Activated CD4-positive, alpha-beta T cell treated with anti-CD3 and anti-CD28 coated beads, Interleukin-2, amount 10 ng/mL, durations not matched to agents 24 days and 14 days (primary cell): Measurements from ENCODE around the gene LDLRAD4. TPM values are rescaled to one million over a fixed set of nuclear protein-coding genes. Genes with fewer than 3 reads are reported as not detected.
A peak's percentile ranks its signal among the peaks of the same experiment; 100 is the strongest.

Source experiments
- DNase-seq: peaks from one replicate; pipeline ENCODE4 v3.0.0; 2022
- H3K27ac Mint-ChIP-seq: one replicate; pipeline ENCODE4 v1.8.0; 2022; ENCODE audit warnings: mild to moderate bottlenecking, mixed read lengths
- H3K27me3 Mint-ChIP-seq: one replicate; pipeline ENCODE4 v1.8.0; 2022; ENCODE audit warnings: mixed read lengths
- H3K36me3 Mint-ChIP-seq: one replicate; pipeline ENCODE4 v1.8.0; 2022; ENCODE audit warnings: low read depth, mild to moderate bottlenecking, mixed read lengths
- H3K4me1 Mint-ChIP-seq: one replicate; pipeline ENCODE4 v1.8.0; 2021; ENCODE audit warnings: mixed read lengths
- H3K4me3 Mint-ChIP-seq: one replicate; pipeline ENCODE4 v1.8.0; 2022; ENCODE audit warnings: mild to moderate bottlenecking, moderate library complexity, mixed read lengths
- H3K9me3 Mint-ChIP-seq: one replicate; pipeline ENCODE4 v1.8.0; 2021; ENCODE audit warnings: mixed read lengths
- intact Hi-C: fragments of 100-400 bp; cut with micrococcal nuclease; formaldehyde crosslinking; loops from one replicate; pipeline ENCODE4 v1.15.1; 2023
- total RNA-seq: library from RNA; stranded (reverse); gene quantifications from 2 replicates; pipeline ENCODE4 v1.2.3, GENCODE V29; 2022

LDLRAD4 gene
- total RNA-seq, 1 donor from 2014 or later: 36.5 TPM

GRCh38 chr18:13387855-13388548 is 169.4 kb downstream of the LDLRAD4 start:
- intact Hi-C loops: no loop called here
- H3K4me3 Mint-ChIP-seq: no peak overlapping the region
- peaks cover 3% of the 10 kb centered on the region for H3K36me3 Mint-ChIP-seq
- no peaks in the 10 kb centered on the region for H3K27me3 Mint-ChIP-seq
- DNase-seq: no peak
- no peak overlapping the region for H3K27ac Mint-ChIP-seq
- peaks cover 3% of the 10 kb centered on the region for H3K9me3 Mint-ChIP-seq
- peaks cover 3% of the 10 kb centered on the region for H3K4me1 Mint-ChIP-seq

- H3K27me3 Mint-ChIP-seq: no peaks in the 10 kb centered on the region
- no peak overlapping the region for H3K27ac Mint-ChIP-seq
- DNase-seq: no peak
- H3K4me1 Mint-ChIP-seq: peaks cover 2% of the 10 kb centered on the region
- H3K36me3 Mint-ChIP-seq: peaks cover 3% of the 10 kb centered on the region
- peaks cover 3% of the 10 kb centered on the region for H3K9me3 Mint-ChIP-seq
- H3K4me3 Mint-ChIP-seq: no peak overlapping the region
- intact Hi-C loops: no loop called here
These were observed 170.3 kb downstream of the LDLRAD4 start for GRCh38 chr18:13388586-13389490.

- H3K9me3 Mint-ChIP-seq: no peaks in the 10 kb centered on the region
- peaks cover 2% of the 10 kb centered on the region for H3K4me1 Mint-ChIP-seq
- peaks cover 3% of the 10 kb centered on the region for H3K36me3 Mint-ChIP-seq
- H3K27ac Mint-ChIP-seq: no peak overlapping the region
- DNase-seq: no peak
- no peaks in the 10 kb centered on the region for H3K27me3 Mint-ChIP-seq
- intact Hi-C loops: no loop called here
- no peak overlapping the region for H3K4me3 Mint-ChIP-seq
These were observed 171.1 kb downstream of the LDLRAD4 start for GRCh38 chr18:13389491-13390131.

GRCh38 chr18:13390196-13390595 is 171.6 kb downstream of the LDLRAD4 start:
- peak overlapping the region; percentile 52 for H3K27ac Mint-ChIP-seq

GRCh38 chr18:13390711-13391110 is 172.2 kb downstream of the LDLRAD4 start:
- Mint-ChIP-seq H3K27me3 (no peaks in the 10 kb centered on the region), H3K27ac (no peak overlapping the region)
- DNase-seq: no peak

More at GRCh38 chr18:13390196-13390595, 171.6 kb downstream of the LDLRAD4 start:
- Mint-ChIP-seq H3K36me3 (peaks cover 3% of the 10 kb centered on the region), H3K4me1 (peaks cover 4% of the 10 kb centered on the region), H3K27me3 (no peaks in the 10 kb centered on the region), H3K4me3 (no peak overlapping the region), H3K9me3 (no peaks in the 10 kb centered on the region)
- intact Hi-C loops: no loop called here
- DNase-seq: no peak

GRCh38 chr18:13392029-13392750 is 173.6 kb downstream of the LDLRAD4 start:
- peaks cover 4% of the 10 kb centered on the region for H3K4me1 Mint-ChIP-seq
- H3K27me3 Mint-ChIP-seq: no peaks in the 10 kb centered on the region
- H3K9me3 Mint-ChIP-seq: no peaks in the 10 kb centered on the region
- H3K4me3 Mint-ChIP-seq: no peak overlapping the region
- no peak for DNase-seq
- intact Hi-C loops: no loop called here
- no peak overlapping the region for H3K27ac Mint-ChIP-seq
- peaks cover 3% of the 10 kb centered on the region for H3K36me3 Mint-ChIP-seq

More at GRCh38 chr18:13390711-13391110, 172.2 kb downstream of the LDLRAD4 start:
- intact Hi-C loops: no loop called here
- H3K9me3 Mint-ChIP-seq: no peaks in the 10 kb centered on the region
- peaks cover 3% of the 10 kb centered on the region for H3K36me3 Mint-ChIP-seq
- H3K4me1 Mint-ChIP-seq: peaks cover 4% of the 10 kb centered on the region
- no peak overlapping the region for H3K4me3 Mint-ChIP-seq

- Mint-ChIP-seq H3K4me3 (no peak overlapping the region), H3K36me3 (peaks cover under 1% of the 10 kb centered on the region), H3K9me3 (no peaks in the 10 kb centered on the region), H3K4me1 (peaks cover 4% of the 10 kb centered on the region), H3K27ac (no peak overlapping the region), H3K27me3 (no peaks in the 10 kb centered on the region)
- intact Hi-C loops: no loop called here
- no peak for DNase-seq
These were observed 174.3 kb downstream of the LDLRAD4 start for GRCh38 chr18:13392899-13393298.

GRCh38 chr18:13393338-13393737 is 174.8 kb downstream of the LDLRAD4 start:
- Mint-ChIP-seq H3K4me1 (peaks cover 4% of the 10 kb centered on the region), H3K27me3 (no peaks in the 10 kb centered on the region), H3K27ac (no peak overlapping the region), H3K4me3 (no peak overlapping the region), H3K9me3 (no peaks in the 10 kb centered on the region), H3K36me3 (no peaks in the 10 kb centered on the region)
- intact Hi-C loops: no loop called here
- DNase-seq: no peak

- no peak for DNase-seq
- intact Hi-C loops: no loop called here
- Mint-ChIP-seq H3K36me3 (no peaks in the 10 kb centered on the region), H3K4me1 (peaks cover 4% of the 10 kb centered on the region), H3K9me3 (no peaks in the 10 kb centered on the region), H3K4me3 (no peak overlapping the region), H3K27me3 (no peaks in the 10 kb centered on the region), H3K27ac (no peak overlapping the region)
These were observed 176.2 kb downstream of the LDLRAD4 start for GRCh38 chr18:13394801-13395200.

- H3K27ac Mint-ChIP-seq: no peak overlapping the region
- no peak overlapping the region for H3K4me3 Mint-ChIP-seq
- DNase-seq: no peak
- no peaks in the 10 kb centered on the region for H3K36me3 Mint-ChIP-seq
- peaks cover 4% of the 10 kb centered on the region for H3K4me1 Mint-ChIP-seq
- H3K9me3 Mint-ChIP-seq: no peaks in the 10 kb centered on the region
- intact Hi-C loops: no loop called here
- no peaks in the 10 kb centered on the region for H3K27me3 Mint-ChIP-seq
These were observed 177.0 kb downstream of the LDLRAD4 start for GRCh38 chr18:13395577-13395976.

GRCh38 chr18:13397504-13398163 is 179.1 kb downstream of the LDLRAD4 start:
- H3K4me1 Mint-ChIP-seq: peaks cover 9% of the 10 kb centered on the region
- intact Hi-C loops: no loop called here
- H3K27ac Mint-ChIP-seq: no peak overlapping the region
- no peak for DNase-seq
- H3K36me3 Mint-ChIP-seq: no peaks in the 10 kb centered on the region
- no peaks in the 10 kb centered on the region for H3K9me3 Mint-ChIP-seq
- no peak overlapping the region for H3K4me3 Mint-ChIP-seq
- H3K27me3 Mint-ChIP-seq: no peaks in the 10 kb centered on the region

GRCh38 chr18:13398631-13399030 is 180.1 kb downstream of the LDLRAD4 start:
- H3K27me3 Mint-ChIP-seq: no peaks in the 10 kb centered on the region
- H3K27ac Mint-ChIP-seq: no peak overlapping the region
- no peaks in the 10 kb centered on the region for H3K9me3 Mint-ChIP-seq
- no peak overlapping the region for H3K4me3 Mint-ChIP-seq
- peaks cover 7% of the 10 kb centered on the region for H3K4me1 Mint-ChIP-seq
- H3K36me3 Mint-ChIP-seq: no peaks in the 10 kb centered on the region
- intact Hi-C loops: no loop called here
- DNase-seq: no peak

- Mint-ChIP-seq H3K27ac (no peak overlapping the region), H3K36me3 (no peaks in the 10 kb centered on the region), H3K27me3 (no peaks in the 10 kb centered on the region), H3K9me3 (no peaks in the 10 kb centered on the region), H3K4me1 (peaks cover 6% of the 10 kb centered on the region), H3K4me3 (no peak overlapping the region)
- intact Hi-C loops: no loop called here
- DNase-seq: no peak
These were observed 181.0 kb downstream of the LDLRAD4 start for GRCh38 chr18:13399511-13399910.
